C4-2B (cell line): ENCODE measurements around the gene DDIT3.

ENCODE experiments used
- CTCF ChIP-seq: fragments of 450-650 bp; conservative IDR thresholded peaks from 2 replicates; pipeline ENCODE4 v1.5.1; 2017; ENCODE audit warnings: mild to moderate bottlenecking
- ZFX ChIP-seq: fragments of 450-650 bp; IDR thresholded peaks from 2 replicates; pipeline ENCODE4 v1.6.1; 2017

- no peak for TF ChIP-seq CTCF
- TF ChIP-seq ZFX = no peak
Measured at GRCh38 chr12:57476162-57476992, 43.9 kb downstream of the DDIT3 start.
